ENCODE results near the gene RCOR1.

RCOR1 gene

DNA sequence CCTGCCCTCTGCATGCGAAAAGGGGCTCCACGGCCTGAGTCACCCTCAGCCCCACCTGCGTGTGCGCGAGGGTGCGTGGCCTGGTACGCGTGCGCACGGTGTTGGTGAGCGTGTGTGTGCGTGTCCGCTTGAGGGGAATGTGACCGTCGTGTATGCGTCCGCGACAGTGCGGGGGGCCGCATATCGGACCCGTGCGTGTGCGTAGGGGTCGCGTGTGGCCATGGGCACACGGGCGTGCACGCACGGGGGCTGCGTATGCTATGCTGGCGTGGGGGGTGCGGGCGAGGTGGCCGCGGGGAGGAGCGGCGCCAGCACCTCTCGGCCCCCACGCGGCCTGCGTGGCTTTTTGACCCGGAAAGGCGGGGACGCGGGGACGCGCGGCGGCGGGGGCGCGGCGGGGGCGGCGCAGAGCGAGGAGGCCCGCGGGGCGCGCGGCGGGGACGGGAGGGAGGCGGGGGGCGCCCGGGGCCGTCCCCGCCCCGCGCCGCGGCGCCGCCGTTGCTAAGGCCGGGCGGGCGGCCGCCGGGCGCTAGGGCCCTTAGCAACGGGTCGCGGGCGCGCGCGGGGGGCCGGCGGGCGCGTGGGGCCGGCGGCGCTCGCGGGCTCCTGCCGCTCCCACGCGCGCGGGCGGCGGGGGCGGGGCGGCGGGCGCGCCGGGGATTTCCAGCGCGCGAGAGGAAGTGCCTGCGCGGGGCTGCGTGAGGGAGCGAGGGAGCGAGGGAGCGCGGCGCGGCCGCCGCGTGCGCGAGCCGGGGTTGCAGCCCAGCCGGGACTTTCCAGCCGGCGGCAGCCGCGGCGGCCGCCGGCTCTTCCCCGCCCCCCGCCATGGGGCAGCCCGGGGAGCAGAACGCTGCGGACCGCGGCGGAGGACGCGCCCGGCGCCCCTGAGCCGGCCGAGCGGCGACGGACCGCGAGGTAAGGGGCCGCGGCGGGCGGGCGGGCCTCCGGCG lies 184.6 kb downstream of the RCOR1 start, which contains the start of gene TRAF3:
TSS of gene TRAF3 (plus strand) at position 689 of the 950 bp plus-strand sequence. CDS start 92,753 bp downstream, outside the sequence.
- peak; percentile 92 for DNase-seq (ENCODE audit: low spot score)

DNA sequence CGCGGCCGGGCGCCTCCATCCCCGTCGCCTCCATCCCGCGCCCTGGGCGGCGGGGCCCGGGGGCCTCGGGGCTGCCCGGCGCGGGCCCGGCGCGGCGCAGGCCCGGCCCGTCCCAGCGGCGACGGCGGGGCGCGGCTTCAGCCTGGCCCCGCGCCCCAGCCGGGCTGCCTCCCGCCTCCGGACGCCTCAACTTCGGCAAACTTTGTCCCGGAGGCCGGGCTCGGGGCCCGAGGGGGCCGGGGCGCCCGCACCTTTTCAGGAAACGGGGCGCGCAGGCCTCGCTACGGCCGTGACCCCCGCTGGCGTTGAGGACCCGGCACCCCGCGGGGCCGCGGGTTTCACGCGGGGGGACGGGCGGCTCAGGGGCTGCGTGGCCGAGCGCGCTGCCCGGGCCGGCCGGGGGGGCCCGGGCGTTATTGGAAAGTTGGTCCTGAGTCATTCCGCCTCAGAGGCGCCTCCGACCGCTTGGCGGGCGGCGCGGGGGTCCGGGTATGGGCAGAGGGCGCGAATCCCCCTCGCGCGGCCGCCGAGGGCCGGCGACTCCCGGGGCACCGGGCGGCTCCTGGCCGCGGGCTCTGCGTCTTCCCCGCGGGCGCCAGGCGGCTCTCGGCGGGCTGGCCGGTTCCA lies 185.4 kb downstream of the RCOR1 start:
- DNase-seq (ENCODE audit: low spot score) = peak; percentile 59

DNA sequence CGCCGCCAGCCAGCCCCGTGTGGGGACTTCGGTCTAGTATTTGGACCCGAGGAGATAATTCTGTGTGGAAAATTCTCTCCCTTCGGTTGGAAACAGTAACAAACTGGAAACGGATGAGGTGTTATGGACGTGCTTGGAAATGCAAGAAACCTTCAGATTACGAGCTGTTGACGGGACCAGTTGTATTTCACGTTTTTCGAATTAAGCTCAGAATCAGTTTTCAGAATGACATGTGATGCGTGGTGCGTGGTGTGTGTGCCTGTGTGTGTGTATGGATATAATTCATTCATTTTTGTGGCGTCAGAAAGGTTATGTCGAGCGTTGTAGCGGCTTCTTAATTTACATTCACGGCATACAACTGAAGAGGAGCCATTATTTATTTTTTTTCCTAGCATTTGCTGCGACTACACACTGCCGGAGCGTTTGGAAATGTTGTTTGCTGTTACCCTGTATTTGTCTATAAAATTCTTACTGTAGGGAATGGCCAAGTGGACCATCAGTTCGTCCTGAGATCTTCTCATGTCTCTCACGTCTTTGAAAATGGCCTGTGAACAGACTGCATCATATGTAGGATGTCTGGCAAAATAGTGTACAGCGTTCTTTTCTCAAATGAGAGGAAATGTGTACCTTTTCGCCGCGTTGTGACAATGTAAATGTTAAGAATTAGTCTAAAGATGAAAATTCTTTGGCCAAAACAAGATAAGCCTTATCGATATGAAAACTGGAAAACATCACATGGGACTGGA lies 186.1 kb downstream of the RCOR1 start:
- no peak for DNase-seq (ENCODE audit: low spot score)

DNA sequence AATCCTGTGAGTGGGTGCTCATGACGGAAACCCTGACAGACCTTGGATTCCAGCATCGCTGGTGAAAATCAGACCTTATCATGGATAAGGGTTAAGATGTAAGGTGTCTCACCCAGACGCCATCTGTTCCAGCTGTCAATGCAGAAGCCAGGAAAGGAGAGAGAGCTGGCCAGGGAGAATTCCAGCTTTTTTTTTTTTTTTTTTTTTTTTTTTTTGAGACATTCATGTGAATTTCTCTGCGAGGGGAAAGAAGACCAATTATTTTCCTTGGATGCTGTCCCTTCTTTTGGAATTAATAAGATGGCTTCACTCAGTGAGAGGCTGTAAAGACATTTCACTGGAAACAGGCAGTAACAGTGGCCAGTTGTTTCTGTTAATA lies 186.6 kb downstream of the RCOR1 start:
- no peak for DNase-seq (ENCODE audit: low spot score)

DNA sequence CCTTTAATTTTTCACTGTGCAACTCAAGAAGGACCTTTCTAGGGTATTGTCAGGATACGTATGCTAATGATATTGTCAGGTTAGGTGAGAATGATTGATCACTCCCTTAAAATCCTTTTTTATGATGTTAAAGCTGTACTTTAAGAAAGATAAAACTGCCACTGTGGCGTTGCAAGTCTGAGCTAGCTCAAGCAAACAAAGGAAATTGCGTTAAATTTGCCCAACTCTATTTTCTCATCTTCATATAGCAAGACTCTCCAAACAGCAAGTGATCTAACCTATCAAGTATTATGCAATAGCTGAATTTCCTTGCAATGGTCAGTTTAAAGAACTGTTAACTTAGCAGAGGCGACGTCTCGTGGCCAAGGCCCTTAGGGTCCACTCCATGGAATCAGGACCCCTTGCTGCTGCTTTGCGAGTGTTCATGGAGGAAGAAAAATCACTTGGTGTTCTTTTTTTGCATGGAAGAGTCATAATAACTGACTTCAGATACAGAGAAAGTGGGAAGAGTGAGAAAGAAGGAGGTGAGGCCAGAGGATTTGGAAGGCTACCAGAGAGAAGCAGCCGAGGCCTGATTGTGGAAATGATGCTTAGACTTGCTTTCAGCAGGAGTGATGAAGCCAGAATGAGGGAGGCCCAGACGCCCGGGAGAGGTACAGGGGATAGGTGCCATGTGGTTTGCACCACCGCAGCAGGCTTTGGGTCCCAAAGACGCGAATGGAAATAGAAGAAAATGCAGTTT lies 187.3 kb downstream of the RCOR1 start:
- no peak for DNase-seq (ENCODE audit: low spot score)
